ENCODE results near the gene FLOT1.

DNA sequence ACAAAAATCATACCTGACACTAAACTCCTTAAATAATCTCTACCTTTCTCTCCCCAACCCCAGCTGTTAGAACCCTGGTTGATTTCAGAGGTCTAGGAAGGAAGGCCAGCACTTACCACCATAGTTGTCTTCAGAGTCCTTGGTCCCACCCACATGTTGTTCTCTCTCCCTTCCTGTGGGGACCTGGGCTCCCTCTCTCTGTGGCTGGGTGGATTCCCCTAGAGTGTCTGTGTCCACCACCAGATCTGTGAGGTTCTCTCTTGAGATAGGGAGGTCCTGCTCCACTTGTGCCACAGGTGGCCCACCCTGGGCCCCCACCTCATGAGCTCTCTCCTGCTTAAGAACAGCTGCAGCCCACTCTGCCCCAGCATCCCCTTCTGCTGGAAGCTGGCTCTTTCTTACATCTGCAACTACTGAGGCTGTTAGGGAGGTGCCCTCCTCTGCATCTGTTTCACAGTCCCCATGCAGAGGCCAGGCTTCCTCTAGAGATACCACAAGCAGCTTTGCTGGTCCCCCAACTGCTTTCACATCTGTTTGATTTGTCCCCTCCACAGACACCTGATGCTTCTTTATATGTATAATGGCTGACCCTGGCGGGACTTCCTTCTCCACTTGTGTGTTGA lies 30.6 kb downstream of the FLOT1 start:
- TF ChIP-seq, protein P1, sequence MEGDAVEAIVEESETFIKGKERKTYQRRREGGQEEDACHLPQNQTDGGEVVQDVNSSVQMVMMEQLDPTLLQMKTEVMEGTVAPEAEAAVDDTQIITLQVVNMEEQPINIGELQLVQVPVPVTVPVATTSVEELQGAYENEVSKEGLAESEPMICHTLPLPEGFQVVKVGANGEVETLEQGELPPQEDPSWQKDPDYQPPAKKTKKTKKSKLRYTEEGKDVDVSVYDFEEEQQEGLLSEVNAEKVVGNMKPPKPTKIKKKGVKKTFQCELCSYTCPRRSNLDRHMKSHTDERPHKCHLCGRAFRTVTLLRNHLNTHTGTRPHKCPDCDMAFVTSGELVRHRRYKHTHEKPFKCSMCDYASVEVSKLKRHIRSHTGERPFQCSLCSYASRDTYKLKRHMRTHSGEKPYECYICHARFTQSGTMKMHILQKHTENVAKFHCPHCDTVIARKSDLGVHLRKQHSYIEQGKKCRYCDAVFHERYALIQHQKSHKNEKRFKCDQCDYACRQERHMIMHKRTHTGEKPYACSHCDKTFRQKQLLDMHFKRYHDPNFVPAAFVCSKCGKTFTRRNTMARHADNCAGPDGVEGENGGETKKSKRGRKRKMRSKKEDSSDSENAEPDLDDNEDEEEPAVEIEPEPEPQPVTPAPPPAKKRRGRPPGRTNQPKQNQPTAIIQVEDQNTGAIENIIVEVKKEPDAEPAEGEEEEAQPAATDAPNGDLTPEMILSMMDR (IDR thresholded peaks at IDR 0.05; ENCODE audit: extremely low read depth in 1 of 2, insufficient read depth in 1 of 2, low read depth in 1 of 2, low read length in 2 of 2), result no peak
- TF ChIP-seq POLR2A (IDR thresholded peaks at IDR 0.05; ENCODE audit: low read depth, low read length) (no peak), EZH2 (IDR thresholded peaks at IDR 0.05; ENCODE audit: borderline replicate concordance, low read depth, low read length, severe bottlenecking) (no peak), POLR2AphosphoS5 (IDR thresholded peaks at IDR 0.05; ENCODE audit: insufficient read depth, low read depth, low read length) (no peak), JUN (IDR thresholded peaks at IDR 0.05; ENCODE audit: borderline replicate concordance, insufficient read depth, insufficient read length, low read depth) (no peak), FOS (IDR thresholded peaks at IDR 0.05; ENCODE audit: borderline replicate concordance, insufficient read depth, low read length) (no peak)
- TF ChIP-seq, protein P2, sequence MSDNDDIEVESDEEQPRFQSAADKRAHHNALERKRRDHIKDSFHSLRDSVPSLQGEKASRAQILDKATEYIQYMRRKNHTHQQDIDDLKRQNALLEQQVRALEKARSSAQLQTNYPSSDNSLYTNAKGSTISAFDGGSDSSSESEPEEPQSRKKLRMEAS (IDR thresholded peaks at IDR 0.05; ENCODE audit: insufficient read depth, insufficient read length), result no peak
